Ovary (tissue), 9 donors: ENCODE results near the gene C1orf198. TPM values are rescaled to one million over a fixed set of nuclear protein-coding genes. Genes with fewer than 3 reads are reported as not detected.

Experiments
- DNase-seq, 5 donors: peaks; one replicate each; pipeline ENCODE4 v3.0.0-alpha.2; 2019 to 2020
- H3K27ac ChIP-seq, 2 donors: fragments of 200-600 bp; one replicate each; pipeline versions ENCODE4 v1.5.1 to v1.8.0; 2019 to 2022
- H3K27me3 ChIP-seq: fragments of 200-600 bp; one replicate; pipeline ENCODE4 v1.8.0; 2022
- H3K36me3 ChIP-seq: fragments of 200-600 bp; sonication (generic); one replicate; pipeline ENCODE4 v1.5.1; 2019
- H3K4me1 ChIP-seq: one replicate; pipeline ENCODE4 v1.8.1; 2013; ENCODE audit warnings: mild to moderate bottlenecking, moderate library complexity; ENCODE audit not compliant: insufficient read depth
- H3K4me3 ChIP-seq: fragments of 200-600 bp; sonication (generic); one replicate; pipeline ENCODE4 v1.5.1; 2017
- H3K9me3 ChIP-seq, 2 donors: fragments of 200-600 bp in 1 of 2; sonication (generic) in 1 of 2; one replicate each; pipeline versions ENCODE4 v1.5.1 to v1.8.1; 2013 to 2019; ENCODE audit warnings: mild to moderate bottlenecking in 1 of 2, moderate library complexity in 1 of 2
- EP300 ChIP-seq: sonication (generic); formaldehyde crosslinking; IDR thresholded peaks from one replicate; pipeline ENCODE4 v1.6.1; 2017; ENCODE audit warnings: antibody characterized with exemption
- POLR2A ChIP-seq: fragments of 450-650 bp; IDR thresholded peaks from one replicate; pipeline ENCODE4 v1.6.1; 2017; ENCODE audit warnings: antibody characterized with exemption, mild to moderate bottlenecking, moderate library complexity
- WGBS, 3 donors: extraction: QIAGEN DNeasy Blood & Tissue Kit in 1 of 3; methylation state at CpG; one replicate each; pipeline versions ENCODE4 v1.1.5 to v1.1.7; 2013 to 2017; 5-methylcytosine and 5-hydroxymethylcytosine counted together
- intact Hi-C, 4 donors: fragments of 100-400 bp; cut with DNase I; formaldehyde crosslinking; loops; one replicate each; pipeline versions ENCODE4 v1.11.0 to v1.15.1; 2022 to 2023
- polyA plus RNA-seq, 2 donors: library from polyadenylated mRNA; stranded (reverse); fragments of 200-250 nt in 1 of 2; fragments of 350-450 nt in 1 of 2; fragmentation: Illumina TruSeq in 1 of 2; extraction: RNeasy Lipid Tissue Mini Kit (QIAGEN cat#74804) in 1 of 2; gene quantifications; one replicate each; pipeline ENCODE4 v1.2.3, GENCODE V29; 2013 to 2014
- total RNA-seq, 7 donors: library from RNA; depleted of rRNA in 2 of 7; stranded (reverse); fragments of >200 nt in 2 of 7; fragmentation: NEBNext Ultra II Directional in 3 of 7; extraction: Animal tissue kit (Norgen Biotek cat#: 25700) in 3 of 7; gene quantifications; one replicate each; pipeline versions ENCODE4 v1.1.0 to v1.2.4, GENCODE V29; 2016 to 2023
- TF ChIP-seq, protein P1 (sequence below), 3 donors: fragments of 450-650 bp in 2 of 3; fragments of 200-600 bp in 1 of 3; IDR thresholded peaks; one replicate each; pipeline versions ENCODE4 v1.5.1 to v1.8.0; 2016 to 2022; ENCODE audit warnings: antibody characterized with exemption in 3 of 3, mild to moderate bottlenecking in 1 of 3
- donor health status: DM: no; HTN: no; CAD: no; lungs with moderate emphysema.
- donor health status: DM: no; HTN: no; CAD: no.
- donor health status: Bipolar disorder and iron deficiency.
- donor health status: DM: yes; HTN: yes; CAD: no.
- donor health status: DM: no; HTN: no; CAD: no.
- donor health status: DM: yes; HTN: yes; CAD: no.

C1orf198 gene
- total and polyA plus RNA-seq, 9 donors: 34.0 to 60.8 (median 43.4) TPM

DNA sequence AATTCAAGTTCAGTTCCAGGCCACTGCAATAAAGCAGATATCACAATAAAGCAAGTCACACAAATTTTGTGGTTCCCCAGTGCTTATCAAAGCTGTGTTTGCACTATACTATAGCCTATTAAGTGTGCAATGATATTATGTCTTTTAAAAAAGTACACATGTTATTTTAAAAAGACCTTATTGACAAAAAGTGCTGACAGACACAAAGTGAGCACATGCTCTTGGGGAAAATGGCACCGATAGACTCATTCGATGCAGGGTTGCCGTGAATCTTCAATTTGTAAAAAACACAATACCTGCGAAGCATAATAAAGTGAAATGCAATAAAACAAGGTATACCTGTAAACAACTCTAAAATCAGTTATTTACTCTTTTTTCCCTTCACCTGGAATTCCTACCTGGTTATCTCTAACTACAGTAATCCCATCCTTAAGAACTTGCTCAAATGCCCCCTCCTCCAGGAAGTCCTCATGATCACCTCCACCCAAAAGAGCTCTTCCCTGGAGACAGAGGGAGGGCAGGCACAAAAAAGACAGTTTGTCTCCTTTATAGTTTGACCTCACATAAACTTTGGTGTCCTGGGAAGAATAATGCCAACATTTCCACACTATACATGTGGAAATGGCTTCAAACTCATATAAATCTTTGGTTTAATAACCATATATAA lies 9.7 kb upstream of the C1orf198 start:
- H3K36me3 ChIP-seq: no peaks in the 10 kb centered on the region
- TF ChIP-seq POLR2A (no peak), EP300 (no peak)
- TF ChIP-seq, protein P1, sequence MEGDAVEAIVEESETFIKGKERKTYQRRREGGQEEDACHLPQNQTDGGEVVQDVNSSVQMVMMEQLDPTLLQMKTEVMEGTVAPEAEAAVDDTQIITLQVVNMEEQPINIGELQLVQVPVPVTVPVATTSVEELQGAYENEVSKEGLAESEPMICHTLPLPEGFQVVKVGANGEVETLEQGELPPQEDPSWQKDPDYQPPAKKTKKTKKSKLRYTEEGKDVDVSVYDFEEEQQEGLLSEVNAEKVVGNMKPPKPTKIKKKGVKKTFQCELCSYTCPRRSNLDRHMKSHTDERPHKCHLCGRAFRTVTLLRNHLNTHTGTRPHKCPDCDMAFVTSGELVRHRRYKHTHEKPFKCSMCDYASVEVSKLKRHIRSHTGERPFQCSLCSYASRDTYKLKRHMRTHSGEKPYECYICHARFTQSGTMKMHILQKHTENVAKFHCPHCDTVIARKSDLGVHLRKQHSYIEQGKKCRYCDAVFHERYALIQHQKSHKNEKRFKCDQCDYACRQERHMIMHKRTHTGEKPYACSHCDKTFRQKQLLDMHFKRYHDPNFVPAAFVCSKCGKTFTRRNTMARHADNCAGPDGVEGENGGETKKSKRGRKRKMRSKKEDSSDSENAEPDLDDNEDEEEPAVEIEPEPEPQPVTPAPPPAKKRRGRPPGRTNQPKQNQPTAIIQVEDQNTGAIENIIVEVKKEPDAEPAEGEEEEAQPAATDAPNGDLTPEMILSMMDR (IDR thresholded peaks at IDR 0.05): no peak
- H3K4me1 ChIP-seq: peaks cover 2% of the 10 kb centered on the region
- intact Hi-C loops: no loop called here
- H3K9me3 ChIP-seq: no peaks in the 10 kb centered on the region
- no peak for DNase-seq
- no peak overlapping the region for H3K4me3 ChIP-seq
- no peak overlapping the region for H3K27ac ChIP-seq
- 87 to 91% (median 89%) methylated on average over 4 of the region's 4 CpGs for WGBS, 3 donors
- no peaks in the 10 kb centered on the region for H3K27me3 ChIP-seq

DNA sequence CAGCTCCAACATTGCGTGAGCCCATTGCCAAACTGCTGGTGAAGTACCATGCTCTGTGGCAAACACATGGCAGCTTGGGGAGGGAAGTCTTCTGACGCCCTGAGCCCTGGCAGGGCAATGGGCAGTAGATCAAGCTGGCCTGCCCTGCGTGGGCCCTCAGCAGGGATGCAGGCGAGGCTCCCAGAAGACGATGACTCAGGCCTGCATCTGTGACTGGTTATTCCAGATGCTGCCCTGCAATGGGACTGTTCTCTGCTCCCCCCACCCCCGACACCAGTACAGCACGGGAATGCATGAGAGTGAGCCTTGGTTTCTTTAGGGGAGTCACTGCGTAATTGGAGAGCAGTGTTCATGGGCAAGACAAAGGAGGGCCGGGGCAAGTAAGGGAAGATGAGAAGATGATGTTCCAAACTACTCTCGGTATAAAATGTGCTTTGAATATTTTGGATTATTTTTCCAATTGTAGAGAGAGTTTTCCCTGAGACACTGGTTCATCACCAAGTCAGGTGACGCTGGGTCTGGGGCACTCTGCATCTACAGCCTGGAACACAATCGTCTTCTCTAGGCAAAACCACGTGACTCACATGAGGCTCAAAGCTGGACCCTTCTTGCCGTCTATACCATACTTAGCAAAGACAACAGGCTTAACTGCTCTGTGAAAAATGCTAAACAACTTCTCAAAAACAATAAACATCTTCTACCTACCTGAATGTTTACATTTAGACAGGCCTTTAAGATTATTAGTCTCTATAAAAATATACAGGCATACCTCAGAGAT lies 9.0 kb upstream of the C1orf198 start:
- Histone ChIP-seq H3K4me3 (no peak overlapping the region), H3K27me3 (no peaks in the 10 kb centered on the region), H3K9me3 (no peaks in the 10 kb centered on the region), H3K36me3 (no peaks in the 10 kb centered on the region), H3K4me1 (peaks cover 2% of the 10 kb centered on the region), H3K27ac (no peak overlapping the region)
- DNase-seq: no peak
- intact Hi-C loops: no loop called here
- 75 to 86% (median 81%) methylated on average over 14 of the region's 14 CpGs for WGBS, 3 donors
- TF ChIP-seq EP300: no peak
- no peak for TF ChIP-seq POLR2A
- TF ChIP-seq, protein P1 (IDR thresholded peaks at IDR 0.05): no peak

DNA sequence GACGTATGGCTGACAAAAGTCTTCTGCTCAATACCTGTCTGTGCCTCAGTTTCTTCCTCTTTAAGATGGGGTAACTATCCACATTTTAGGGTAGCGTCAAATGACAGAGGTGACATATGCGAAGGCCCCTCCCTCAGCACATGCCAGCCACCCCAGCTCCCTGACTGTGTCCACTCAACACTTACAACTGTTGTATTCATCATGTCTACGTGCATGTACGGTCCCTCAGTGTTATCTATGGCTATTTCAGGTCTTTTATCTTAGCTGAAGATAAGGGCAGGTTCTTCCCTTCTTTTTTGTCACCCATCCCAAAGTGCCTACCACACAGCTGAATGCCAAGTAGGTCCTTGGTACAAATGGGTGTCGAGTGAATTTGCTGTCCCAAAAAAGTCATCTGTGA lies 8.3 kb upstream of the C1orf198 start:
- DNase-seq: no peak
- no peak overlapping the region for H3K27ac ChIP-seq
- H3K27me3 ChIP-seq: no peaks in the 10 kb centered on the region
- H3K9me3 ChIP-seq: no peaks in the 10 kb centered on the region
- 92 to 95% (median 94%) methylated on average over 6 of the region's 6 CpGs for WGBS, 3 donors
- no peaks in the 10 kb centered on the region for H3K36me3 ChIP-seq
- H3K4me3 ChIP-seq: no peak overlapping the region
- peaks cover 2% of the 10 kb centered on the region for H3K4me1 ChIP-seq
- intact Hi-C loops: no loop called here
- TF ChIP-seq EP300 (no peak), POLR2A (no peak)
- TF ChIP-seq, protein P1 (IDR thresholded peaks at IDR 0.05): no peak

DNA sequence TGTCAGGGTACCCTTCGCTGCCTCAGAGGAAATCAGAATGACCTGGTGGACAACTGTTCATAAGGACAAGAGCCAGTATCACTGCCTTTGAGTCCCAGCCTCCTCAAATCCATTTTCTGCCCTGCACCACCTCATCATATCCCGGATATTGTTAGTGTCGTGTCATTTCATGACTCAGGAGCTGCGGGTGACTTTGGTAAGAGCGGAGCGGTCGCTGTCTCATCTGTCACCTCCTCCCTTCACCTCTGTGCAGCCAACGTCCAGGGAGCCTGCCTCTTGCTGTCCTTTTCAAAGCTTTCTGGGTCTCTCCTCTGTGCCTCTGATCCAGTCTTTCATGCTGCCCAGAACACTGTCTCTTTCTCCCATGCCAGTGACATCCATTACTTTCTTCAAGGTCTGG lies 7.0 kb upstream of the C1orf198 start:
- Histone ChIP-seq H3K9me3 (no peaks in the 10 kb centered on the region), H3K27me3 (no peaks in the 10 kb centered on the region), H3K4me1 (peaks cover 2% of the 10 kb centered on the region), H3K4me3 (no peak overlapping the region), H3K36me3 (no peaks in the 10 kb centered on the region), H3K27ac (no peak overlapping the region)
- 89 to 96% (median 93%) methylated on average over 8 of the region's 8 CpGs for WGBS, 3 donors
- DNase-seq: no peak
- intact Hi-C loops: no loop called here
- TF ChIP-seq, protein P1 (IDR thresholded peaks at IDR 0.05): no peak
- no peak for TF ChIP-seq POLR2A
- TF ChIP-seq EP300: no peak
